HepG2 (cell line): ENCODE results near the gene SAMD4B. TPM values are rescaled to one million over a fixed set of nuclear protein-coding genes. Genes with fewer than 3 reads are reported as not detected.

Source experiments
- ATF4 ChIP-seq, 2 experiments: fragments of 450-650 bp in 1 of 2; sonication (generic) in 1 of 2; formaldehyde crosslinking; IDR thresholded peaks; 2 replicates each; pipeline versions ENCODE4 v1.5.0 to v1.8.0; 2020 to 2022; ENCODE audit warnings: mild to moderate bottlenecking in 1 of 2, missing genetic modification reagents in 1 of 2
- HCFC1 ChIP-seq: fragments of 150-350 bp; IDR thresholded peaks from 2 replicates; pipeline ENCODE4 v1.6.1; 2014; ENCODE audit warnings: low read depth, low read length
- HINFP ChIP-seq: sonication (generic); formaldehyde crosslinking; IDR thresholded peaks from 2 replicates; pipeline ENCODE4 v1.4.0; 2020; ENCODE audit warnings: low read depth, mild to moderate bottlenecking, missing genetic modification reagents
- HNRNPLL ChIP-seq: fragments of 200-400 bp; formaldehyde crosslinking; IDR thresholded peaks from 2 replicates; pipeline ENCODE4 v1.6.1; 2017; ENCODE audit warnings: mild to moderate bottlenecking, low read depth, low read length; ENCODE audit not compliant: poor library complexity, severe bottlenecking
- IRF1 ChIP-seq: sonication (generic); formaldehyde crosslinking; IDR thresholded peaks from 2 replicates; pipeline ENCODE4 v1.4.0; 2020; ENCODE audit warnings: low read depth, mild to moderate bottlenecking, missing genetic modification reagents
- NBN ChIP-seq: fragments of 450-650 bp; conservative IDR thresholded peaks from 2 replicates; pipeline ENCODE4 v1.6.1; 2017
- NFIC ChIP-seq: IDR thresholded peaks from 2 replicates; pipeline ENCODE4 v1.6.1; 2012; ENCODE audit warnings: mild to moderate bottlenecking, low read length, inconsistent platforms
- SOX6 ChIP-seq, 2 experiments: fragments of 450-650 bp in 1 of 2; sonication (generic) in 1 of 2; formaldehyde crosslinking in 1 of 2; IDR thresholded peaks; 2 replicates each; pipeline versions ENCODE4 v1.4.0 to v1.6.1; 2017 to 2020; ENCODE audit warnings: antibody characterized with exemption in 1 of 2, mild to moderate bottlenecking in 1 of 2, missing genetic modification reagents in 1 of 2
- SP140L ChIP-seq: sonication (generic); formaldehyde crosslinking; IDR thresholded peaks from 2 replicates; pipeline ENCODE4 v1.4.0; 2020; ENCODE audit warnings: missing genetic modification reagents, borderline replicate concordance
- TFAP4 ChIP-seq: sonication (generic); IDR thresholded peaks from 2 replicates; pipeline ENCODE4 v1.6.1; 2016; ENCODE audit warnings: low read depth, borderline replicate concordance
- YEATS2 ChIP-seq: sonication (generic); formaldehyde crosslinking; IDR thresholded peaks from 2 replicates; pipeline ENCODE4 v1.4.0; 2020; ENCODE audit warnings: missing genetic modification reagents, borderline replicate concordance
- ZNF235 ChIP-seq: sonication (generic); formaldehyde crosslinking; IDR thresholded peaks from 2 replicates; pipeline ENCODE4 v1.8.1; 2023; ENCODE audit warnings: mild to moderate bottlenecking, missing genetic modification reagents, borderline replicate concordance
- ZNF256 ChIP-seq: sonication (generic); formaldehyde crosslinking; conservative IDR thresholded peaks from 2 replicates; pipeline ENCODE4 v1.4.0; 2020; ENCODE audit warnings: missing genetic modification reagents
- ZNF281 ChIP-seq: sonication (generic); formaldehyde crosslinking; IDR thresholded peaks from 2 replicates; pipeline ENCODE4 v1.4.0; 2020; ENCODE audit warnings: missing genetic modification reagents, borderline replicate concordance
- ZNF367 ChIP-seq: sonication (generic); formaldehyde crosslinking; IDR thresholded peaks from 2 replicates; pipeline ENCODE4 v1.4.0; 2020; ENCODE audit warnings: missing genetic modification reagents, borderline replicate concordance
- ZNF501 ChIP-seq: sonication (generic); formaldehyde crosslinking; IDR thresholded peaks from 2 replicates; pipeline ENCODE4 v1.5.1; 2020; ENCODE audit warnings: mild to moderate bottlenecking, moderate library complexity, missing genetic modification reagents
- ZNF530 ChIP-seq: sonication (generic); formaldehyde crosslinking; IDR thresholded peaks from 2 replicates; pipeline ENCODE4 v1.5.0; 2020; ENCODE audit warnings: low read depth, mild to moderate bottlenecking, missing genetic modification reagents
- ZNF576 ChIP-seq: sonication (generic); formaldehyde crosslinking; IDR thresholded peaks from 2 replicates; pipeline ENCODE4 v1.4.0; 2020; ENCODE audit warnings: mild to moderate bottlenecking, missing genetic modification reagents
- ZNF616 ChIP-seq: sonication (generic); formaldehyde crosslinking; IDR thresholded peaks from 2 replicates; pipeline ENCODE4 v1.5.0; 2020; ENCODE audit warnings: low read depth, mild to moderate bottlenecking, missing genetic modification reagents
- polyA plus RNA-seq, 8 experiments: library from polyadenylated mRNA; depleted of rRNA in 3 of 8; stranded (reverse) in 7 of 8; unstranded in 1 of 8; fragments of >200 nt; fragmentation: Illumina TruSeq in 4 of 8; extraction: Trizol in 4 of 8; gene quantifications; 2 replicates each; pipeline versions ENCODE4 v1.2.1 to v1.2.3, GENCODE V29; 2011 to 2016; ENCODE audit warnings: low read depth in 4 of 8, missing spikeins in 1 of 8, mixed read lengths in 1 of 8; ENCODE audit not compliant: insufficient read depth in 1 of 8
- total RNA-seq, 5 experiments: library from RNA; depleted of rRNA; stranded (reverse); fragments of >200 nt; fragmentation: Illumina TruSeq; extraction: Trizol; gene quantifications; 2 replicates each; pipeline ENCODE4 v1.2.3, GENCODE V29; 2016; ENCODE audit warnings: low read depth in 1 of 5

SAMD4B gene
- total and polyA plus RNA-seq, 2 of the 13 experiments (the other 11 are each of a cell fraction or from before 2014, with no cell fraction given) = 26.0 to 31.8 TPM

- TF ChIP-seq ATF4 (CRISPR knock-in tag; IDR thresholded peaks at IDR 0.05) (0 out of 4 replicates have a peak, but pooled peaks of 1 of the 2 experiments have one; percentile 28), ZNF501 (CRISPR knock-in tag) (no peak; the same call in 1 of the 2 replicates), HCFC1 (no peak), SP140L (no peak), IRF1 (CRISPR knock-in tag) (no peak), ZNF235 (CRISPR knock-in tag) (no peak; the same call in 1 of the 2 replicates), SOX6 (IDR thresholded peaks at IDR 0.05) (no peak), SOX6 (CRISPR knock-in tag; IDR thresholded peaks at IDR 0.05) (no peak), ZNF616 (no peak; the same call in 1 of the 2 replicates), ZNF530 (CRISPR knock-in tag) (no peak), HNRNPLL (no peak), ZNF256 (0 out of 2 replicates have a peak, but pooled peaks have one; percentile 22), TFAP4 (no peak), NBN (no peak), HINFP (CRISPR knock-in tag) (no peak), ZNF576 (CRISPR knock-in tag) (no peak), NFIC (no peak), ZNF367 (CRISPR knock-in tag) (no peak), ZNF281 (CRISPR knock-in tag) (no peak), YEATS2 (CRISPR knock-in tag) (peak; percentile 26; the same call in 1 of the 2 replicates)
These were observed 68.0 kb downstream of the SAMD4B start (continued) for GRCh38 chr19:39410017-39410830.
